CD4-positive, alpha-beta T cell treated with Interleukin-6 at 100 ng/mL for 8 hours (primary cell): ENCODE data around the gene SGTA.

ENCODE experiments used
- DNase-seq: peaks from one replicate; pipeline ENCODE4 v3.0.0-alpha.2; 2020; ENCODE audit warnings: mixed read lengths, low spot score

SGTA gene

DNA sequence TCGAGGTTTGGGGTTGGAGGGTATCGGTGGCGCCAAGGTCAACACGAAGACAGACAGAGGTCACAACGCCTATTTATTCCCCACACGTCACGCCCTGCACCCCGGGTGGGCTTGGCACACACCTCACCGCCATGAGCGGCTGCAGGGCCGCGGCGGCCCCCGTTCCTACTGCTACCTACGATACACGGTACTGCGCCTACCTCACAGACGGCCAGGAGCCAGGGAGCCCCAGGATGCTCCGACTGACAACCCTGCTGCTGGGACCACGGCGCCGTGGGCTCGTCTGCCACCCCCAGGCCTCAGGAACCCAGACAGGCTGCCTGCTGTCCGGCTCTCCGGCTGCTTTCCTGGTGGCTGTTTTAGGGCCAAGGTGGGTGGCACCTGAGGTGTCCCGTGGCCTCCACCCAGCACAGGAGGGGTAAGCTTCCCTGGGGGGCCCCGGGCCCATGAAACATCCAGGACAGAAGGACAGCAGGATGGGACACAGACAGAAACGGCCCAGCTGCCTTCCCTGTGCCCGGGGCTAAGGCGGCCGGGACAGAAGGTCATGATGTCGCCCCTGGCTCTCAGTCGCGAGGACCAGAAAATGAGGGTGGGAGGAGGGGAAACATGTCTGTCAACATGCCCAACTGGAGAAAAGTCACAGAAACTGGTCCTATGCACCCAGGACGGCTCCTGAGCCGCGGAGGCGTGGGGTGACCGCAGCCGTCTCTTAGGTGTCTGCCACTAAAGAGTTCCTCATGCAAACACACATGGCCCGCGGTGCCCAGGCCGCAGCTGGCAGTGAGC lies 28.2 kb downstream of the SGTA start:
- no peak for DNase-seq

DNA sequence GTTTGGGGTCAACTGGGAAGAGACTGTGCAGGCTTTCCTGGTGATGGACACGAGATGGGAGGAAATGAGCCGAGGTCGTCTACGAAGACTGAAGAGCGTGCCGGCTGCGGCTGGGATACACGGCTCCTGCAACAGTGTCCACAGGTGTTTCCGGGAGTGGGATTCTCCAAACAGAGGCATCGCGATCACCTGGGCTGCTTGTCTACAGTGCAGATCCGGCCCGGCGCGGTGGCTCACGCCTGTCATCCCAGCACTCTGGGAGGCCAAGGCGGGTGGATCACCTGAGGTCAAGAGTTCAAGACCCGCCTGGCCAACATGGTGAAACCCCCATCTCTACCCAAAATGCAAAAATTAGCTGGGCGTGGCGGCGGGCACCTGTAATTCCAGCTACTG lies 31.6 kb downstream of the SGTA start:
- DNase-seq = no peak

DNA sequence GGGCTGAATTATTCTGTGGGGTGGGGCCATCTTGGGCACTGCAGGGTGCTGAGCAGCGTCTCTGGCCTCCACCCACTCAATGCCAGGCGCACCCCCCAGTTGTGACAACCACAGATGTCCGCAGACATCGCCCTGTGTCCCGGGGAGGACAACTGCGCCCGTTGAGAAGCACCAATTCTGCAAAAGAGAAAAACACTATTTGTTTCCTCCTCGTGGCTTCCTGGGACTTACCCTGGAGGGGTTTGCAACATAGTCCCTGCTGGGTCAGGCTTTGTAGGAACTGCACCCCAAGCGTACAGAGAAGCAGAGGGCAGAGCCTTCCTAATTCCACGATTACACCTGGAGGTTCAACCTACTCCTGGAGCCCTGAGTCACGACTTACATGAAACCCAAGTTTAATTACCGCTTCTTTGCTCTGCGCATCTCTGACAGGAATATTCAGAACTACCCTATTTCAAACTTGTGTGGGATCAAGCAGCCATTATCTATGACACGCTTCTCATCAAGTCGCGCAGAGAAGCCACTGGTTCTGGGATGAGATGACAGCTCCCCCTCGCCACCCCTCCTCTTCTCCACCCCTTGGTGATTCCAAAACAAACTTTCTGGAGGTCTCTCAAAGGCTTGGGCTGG lies 32.1 kb downstream of the SGTA start:
- DNase-seq = no peak

DNA sequence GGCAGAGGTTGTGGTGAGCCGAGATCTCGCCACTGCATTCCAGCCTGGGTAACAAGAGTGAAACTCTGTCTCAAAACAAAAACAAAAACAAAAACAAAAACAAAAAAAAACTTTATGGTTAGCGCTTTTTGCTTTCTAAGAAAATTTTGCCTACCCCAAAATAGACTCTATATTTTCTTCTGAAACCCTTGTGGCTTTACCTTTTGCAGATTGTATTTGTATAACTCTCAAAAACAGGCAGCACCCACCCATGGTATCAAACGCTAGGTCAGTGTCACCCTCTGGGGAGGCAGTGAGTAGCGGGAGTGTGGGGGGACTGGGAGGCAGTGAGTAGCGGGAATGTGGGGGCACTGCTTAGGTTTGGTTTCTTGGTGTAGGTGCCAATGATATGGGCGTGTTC lies 35.7 kb downstream of the SGTA start:
- no peak for DNase-seq

DNA sequence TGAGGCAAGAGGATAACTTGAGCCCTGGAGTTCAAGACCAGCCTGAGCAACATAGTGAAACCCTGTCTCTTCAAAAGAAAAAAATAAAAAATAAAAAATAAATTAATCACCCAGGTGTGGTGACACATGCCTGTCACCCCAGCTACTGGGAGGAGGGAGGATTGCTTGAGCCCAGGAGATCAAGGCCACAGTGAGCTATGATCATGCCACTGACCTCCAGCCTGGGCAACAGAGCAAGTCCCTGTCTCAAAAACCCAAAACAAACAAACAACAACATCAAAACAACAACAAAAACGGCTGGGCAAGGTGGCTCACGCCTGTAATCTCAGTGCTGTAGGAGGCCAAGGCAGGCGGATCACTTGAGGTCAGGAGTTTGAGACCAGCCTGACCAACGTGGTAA lies 39.0 kb downstream of the SGTA start:
- no peak for DNase-seq

DNA sequence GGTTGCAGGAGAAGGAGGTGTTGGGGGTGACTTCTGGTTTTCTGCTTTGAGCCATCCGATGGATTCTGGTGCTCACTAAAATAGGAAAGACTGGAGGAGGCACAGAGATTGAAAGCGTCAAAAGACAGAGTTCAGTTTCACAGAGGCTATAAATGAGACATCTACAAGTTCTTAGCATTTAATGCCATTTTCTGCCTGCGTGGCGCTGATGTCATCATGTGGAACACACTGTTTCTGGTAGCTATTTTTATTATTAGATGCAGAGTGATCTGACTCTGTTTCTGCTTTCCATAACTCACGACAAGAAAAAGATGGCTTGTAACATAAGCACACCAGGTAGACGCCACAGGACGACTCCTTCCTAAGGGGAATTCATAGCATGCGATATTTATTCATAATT lies 40.0 kb downstream of the SGTA start:
- DNase-seq = no peak

DNA sequence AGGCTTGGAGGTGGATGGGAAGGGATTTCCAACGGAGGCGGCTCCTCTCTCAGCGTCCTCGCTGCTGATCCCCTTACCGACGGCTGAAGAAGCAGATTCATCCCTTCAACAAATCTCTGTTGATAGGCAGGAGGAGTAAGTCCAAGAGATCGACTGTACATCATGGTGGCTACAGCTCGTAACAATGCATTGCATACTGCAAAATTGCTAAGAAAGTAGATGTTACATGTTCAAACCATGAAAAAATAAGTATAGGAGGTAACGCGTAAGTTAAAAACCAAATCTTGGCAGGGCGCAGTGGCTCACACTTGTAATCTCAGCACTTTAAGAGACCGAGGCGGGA lies 42.8 kb downstream of the SGTA start:
- no peak for DNase-seq

DNA sequence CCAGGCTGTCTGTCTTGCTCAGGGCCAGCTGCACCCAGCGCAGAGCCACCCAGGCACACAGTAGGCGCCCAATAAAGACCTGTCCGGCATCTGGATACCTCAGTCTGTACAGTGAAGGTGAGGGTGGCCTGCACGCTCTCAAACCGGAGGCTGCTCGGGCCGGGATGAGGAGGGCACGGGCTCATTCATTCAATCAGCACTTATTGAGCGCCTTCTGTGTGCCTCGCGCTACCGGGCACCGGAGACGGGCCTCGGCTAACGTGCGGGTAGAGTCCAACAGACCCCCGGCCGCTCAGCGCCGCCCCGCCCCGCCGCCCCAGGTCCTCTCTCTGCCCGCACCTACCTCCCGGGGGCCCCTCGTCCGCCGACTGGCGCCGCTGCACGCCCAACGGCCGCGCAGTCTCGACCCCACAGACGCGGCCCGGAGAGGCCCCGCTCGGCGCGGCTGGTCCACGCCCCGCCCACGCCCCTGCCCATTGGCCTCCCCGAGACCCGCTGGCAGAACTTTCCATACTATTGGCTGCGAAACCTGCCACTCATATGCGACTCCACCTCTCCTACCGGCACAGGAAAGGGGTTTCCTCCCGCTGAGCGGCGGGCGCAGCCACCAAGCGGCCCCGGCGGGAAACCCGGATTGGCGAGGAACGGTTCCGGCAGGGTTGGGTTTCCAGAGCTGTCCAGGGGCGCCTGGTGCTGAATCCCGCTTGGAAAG lies 43.3 kb downstream of the SGTA start, which contains the start of gene SLC39A3:
TSS of gene SLC39A3 (minus strand) at position 416 of the 712 bp plus-strand sequence. CDS start 2,760 bp downstream, outside the sequence.
- DNase-seq = peak; percentile 99

DNA sequence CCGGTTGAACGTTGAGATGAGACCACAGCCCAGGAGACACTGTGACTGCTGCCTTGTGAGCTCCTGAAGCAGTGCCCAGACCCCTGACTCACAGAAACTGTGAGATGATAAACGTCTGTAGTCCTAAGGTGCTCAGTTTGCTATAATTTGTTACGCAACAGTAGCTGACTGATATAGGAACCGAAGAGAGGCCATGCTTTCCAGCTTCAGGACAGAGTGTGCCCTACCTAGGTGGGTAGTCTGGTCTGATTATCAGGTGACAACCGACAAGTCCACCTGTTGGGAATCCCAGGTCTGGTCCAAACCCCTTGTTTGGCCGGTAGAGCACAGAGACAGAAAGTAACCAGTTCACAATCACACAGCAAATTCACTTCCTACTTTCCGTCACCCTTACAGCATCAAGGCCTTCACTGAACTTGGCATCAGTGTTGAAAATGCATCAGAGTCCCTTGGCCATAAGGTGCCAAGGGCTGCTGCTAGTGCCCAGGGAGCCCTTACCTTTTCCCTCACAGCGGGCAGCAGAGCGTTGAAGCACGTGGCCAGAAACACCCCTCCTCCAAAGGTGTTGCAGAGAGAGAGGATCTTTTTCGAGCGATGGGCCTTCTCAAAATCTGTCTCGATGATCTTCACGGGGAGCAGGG lies 46.4 kb downstream of the SGTA start:
- no peak for DNase-seq

DNA sequence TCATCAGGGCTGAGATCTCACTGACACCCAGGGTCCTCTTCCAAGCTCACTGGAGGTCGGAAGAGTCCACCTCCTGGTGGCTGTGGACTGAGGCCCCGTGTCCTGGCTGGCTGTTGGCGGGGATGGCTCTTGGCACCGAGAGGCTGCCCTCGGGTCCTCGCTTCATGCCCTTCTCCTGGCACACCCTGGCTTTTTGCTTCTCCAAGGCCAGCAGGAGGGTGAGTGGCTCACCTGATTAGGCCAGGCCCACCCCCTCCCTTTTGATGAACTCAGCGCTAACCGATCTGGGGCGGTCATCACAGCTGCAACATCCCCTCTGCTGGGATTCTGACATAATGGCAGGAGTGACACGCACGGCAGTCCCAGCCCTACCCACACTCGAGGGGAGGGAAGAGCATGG lies 47.7 kb downstream of the SGTA start:
- DNase-seq = no peak

DNA sequence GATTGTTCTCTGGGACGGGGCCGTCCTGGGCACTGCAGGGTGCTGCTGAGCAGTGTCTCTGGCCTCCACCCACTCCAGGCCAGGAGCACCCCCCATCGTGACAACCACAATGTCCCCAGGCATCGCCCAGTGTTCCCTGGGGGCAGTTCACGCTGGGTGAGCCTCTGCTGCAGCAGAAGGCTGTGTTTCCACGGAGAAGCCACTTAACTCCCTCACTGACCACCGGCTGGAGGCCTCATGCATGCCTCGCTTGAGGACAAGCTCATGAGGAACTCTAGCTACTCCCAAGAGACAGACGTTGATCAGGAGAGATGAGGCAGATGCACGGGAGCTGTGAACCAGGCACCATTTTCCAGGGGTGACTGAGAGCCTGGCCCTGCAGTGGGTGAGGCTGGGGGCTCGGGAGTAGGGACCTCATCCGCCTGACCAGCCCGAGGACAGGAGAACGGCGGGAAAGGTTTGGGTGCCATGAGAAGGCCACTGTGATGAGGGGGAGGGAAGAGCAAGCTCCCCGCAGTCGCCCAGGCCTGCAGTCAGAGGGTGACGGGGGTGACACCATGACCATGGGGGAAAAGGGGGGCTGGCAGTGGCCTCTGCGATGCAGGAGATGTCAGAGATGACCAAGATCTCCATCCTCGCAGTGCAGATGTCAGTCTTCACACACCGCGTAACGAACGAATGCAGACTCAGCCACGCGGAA lies 48.3 kb downstream of the SGTA start:
- no peak for DNase-seq

DNA sequence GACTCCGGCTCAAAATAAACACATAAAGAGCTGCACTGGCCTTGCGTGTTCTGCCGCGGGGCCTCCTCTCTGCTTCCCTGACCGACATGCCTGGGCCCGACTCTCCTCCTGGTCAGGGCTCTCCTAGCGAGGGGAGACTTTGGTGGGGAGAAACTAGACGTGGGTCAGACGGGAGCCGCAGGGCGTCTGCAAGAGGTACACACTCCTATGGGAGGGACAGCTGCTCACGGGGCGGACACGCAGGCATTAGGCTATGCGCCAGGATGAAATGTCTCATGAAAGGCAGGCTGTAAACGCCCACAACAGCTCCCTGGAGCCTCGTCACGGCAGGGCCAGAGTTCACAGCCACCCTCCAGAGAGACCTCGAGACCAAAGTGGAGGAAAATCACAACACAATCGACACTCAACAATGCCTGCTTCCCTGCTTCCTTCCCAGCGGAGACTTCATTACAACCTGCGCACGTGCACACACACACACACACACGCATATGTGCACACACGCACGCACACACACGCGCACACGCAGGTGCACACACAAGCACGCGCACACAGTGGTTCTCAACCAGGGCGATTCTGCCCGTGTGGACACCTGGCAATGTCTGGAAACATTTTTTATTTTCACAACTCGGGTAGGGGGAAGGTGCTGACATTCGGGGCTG lies 49.0 kb downstream of the SGTA start:
- no peak for DNase-seq

DNA sequence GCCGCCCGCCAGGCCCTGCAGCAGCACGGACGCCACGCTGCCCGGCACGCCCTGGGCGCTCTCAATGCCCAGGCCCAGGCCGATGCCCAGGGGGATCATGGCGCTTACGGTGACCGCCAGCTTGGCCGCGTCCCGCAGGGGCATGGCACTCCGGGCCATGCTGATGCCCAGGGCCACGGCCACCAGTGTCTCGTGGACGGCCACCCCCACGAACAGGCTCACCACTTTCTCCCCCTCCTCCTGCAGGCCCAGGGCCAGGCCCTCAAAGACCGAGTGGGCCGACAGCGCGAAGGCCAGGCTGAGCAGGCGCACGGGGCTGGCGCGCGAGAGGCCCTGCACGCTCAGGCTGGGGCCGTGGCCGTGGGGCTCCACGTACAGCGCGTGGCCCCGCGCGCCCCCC lies 50.2 kb downstream of the SGTA start:
- no peak for DNase-seq

DNA sequence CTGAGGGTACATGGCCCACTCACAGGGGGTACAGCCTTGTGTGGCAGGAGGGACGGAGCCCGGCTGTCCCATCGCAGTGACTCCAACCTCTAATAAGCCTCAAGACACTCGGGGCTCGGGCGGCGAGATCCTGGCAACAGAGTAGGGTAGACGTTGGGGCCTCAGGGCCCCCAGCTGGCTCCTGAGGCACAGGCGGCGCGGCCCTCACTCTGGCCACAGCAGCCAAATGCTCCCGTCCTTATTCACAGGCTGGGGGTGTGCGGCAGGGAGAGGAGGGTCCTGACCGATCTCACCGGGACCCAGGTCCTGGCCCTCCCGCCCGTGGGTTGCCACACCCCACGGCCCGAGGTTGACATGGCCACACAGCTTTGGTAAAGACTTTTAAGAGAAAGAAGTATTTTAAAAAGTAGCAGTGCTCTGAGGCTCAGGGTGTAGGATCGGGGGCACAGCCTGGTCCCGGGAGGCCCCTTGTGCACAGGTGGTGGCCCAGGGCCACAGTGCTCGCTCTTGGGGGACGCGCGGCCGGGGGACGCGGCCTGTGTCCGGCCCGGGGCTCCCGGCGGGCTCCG lies 50.8 kb downstream of the SGTA start:
- no peak for DNase-seq

DNA sequence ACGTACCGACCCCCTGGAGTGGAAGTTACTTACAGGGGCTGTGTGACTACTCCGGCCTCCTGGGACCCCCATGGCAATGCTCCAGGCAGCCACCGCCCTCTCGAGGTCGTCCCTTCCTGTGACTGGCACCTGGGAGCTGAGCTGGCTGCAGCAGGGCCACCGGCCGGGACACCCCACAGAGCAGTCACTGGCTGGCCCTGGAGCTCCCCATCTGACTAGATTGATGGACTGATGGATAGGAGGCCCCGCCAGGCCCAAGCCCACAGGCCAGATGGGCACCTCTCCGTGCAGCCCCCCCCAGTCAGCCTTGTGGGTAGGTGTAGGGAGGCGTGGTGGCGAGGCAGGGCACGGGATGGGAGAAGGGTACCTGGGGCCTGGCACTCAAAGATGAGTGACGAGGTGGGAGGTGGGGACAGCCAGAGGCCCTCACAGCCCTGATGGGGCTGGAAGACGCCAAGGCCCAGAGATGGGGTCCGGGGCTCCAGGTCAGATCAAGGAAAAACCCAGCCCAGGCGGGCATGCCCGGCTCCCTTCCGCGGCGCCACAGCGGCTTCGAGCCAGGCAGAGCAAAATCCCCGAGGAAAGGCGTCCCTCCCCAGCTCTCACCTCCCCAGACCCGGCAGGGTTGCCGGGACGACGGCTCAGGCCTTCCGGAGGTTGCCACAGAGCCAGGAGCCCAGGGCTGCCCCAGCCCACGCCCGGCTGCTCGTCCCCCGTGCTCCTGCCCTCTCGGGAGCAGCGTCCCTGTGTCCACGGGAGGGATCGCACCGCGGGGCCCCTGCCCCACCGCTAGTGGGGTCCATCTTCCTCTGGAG lies 51.7 kb downstream of the SGTA start:
- DNase-seq = no peak

DNA sequence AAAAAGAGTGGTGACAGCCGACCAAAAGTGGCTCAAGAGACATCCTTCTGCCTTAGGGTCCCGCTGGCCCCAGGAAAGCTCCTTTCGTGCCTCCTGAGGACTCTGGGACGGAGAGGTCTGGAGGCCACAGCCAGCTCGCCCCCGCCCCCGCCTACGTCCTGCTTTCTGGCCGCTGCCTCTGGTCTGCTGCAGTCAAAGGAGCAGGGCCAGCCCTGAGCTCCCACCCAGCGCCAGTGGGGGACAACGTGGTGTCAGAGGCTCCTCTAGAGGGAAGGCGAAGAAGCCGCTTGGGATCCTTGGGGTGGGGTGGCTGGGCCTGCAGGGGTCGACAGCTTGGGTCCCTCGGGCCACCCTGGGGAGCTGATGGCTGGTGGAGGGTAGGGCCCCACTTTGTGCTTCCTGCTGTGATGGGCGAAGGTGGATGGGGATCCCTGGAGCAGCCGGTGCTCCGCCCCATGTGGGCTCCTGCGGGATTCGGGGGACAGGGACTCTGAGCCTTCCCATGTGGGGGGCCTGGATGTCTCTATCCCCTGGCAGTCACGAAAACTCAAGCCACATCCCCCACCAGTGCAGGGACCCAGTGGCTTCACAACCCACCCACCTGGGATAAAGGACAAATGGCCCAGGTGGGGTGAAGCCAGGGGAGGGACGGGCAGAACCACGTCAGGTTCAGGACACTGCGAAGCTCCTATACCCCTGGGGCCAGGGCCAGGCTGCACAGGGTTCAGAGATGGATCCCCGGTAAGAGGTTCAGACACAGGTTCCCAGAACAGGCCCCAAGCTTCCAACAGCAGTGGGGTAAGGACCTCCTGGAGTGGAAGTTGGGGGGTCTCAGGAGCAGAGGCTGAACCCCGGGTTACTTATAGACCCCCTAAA lies 52.9 kb downstream of the SGTA start:
- DNase-seq = no peak

DNA sequence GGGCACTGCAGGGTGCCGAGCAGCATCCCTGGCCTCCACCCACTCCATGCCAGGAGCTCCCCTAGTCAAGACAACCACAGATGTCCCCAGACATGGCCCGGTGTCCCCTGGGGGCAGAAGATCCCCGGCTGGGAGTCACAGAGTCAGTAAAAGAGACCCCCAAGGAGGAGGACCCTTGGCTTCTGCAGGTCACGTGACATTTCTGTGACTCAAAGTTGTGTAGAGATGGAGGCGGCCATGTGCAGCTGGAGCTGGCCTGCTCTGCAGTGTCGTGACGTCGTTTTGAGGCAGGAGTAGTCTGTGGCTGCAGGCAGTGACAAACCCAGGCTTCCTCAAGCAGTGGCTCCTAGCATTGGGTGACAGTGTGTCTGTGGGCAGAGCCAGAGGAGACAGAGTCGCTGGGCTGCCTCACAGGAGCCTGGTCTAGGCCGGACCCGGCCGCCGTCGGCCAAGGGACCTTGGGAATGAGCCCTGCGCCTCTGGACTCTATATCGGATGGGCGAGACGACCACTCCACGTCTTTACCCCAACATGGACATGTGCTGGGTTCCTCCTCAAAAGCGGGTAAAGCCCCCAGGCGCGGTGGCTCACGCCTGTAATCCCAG lies 54.2 kb downstream of the SGTA start:
- no peak for DNase-seq

DNA sequence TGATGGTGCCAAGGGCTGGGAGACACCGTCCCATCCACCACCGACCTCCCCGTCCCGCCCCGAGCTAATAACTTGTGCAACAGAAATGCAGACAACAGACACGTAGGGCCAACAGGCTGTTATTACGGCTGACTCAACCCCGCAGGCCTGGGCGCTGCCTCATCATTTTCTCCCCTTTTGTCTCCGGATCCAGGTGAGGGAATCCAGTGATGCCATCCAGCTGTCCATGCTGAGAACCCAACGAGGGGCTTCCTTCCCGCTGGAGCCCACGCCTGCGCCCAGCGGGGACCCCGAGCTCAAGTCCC lies 55.5 kb downstream of the SGTA start:
- no peak for DNase-seq
